SU-DHL-6 (cell line): ENCODE results near the gene KYAT1.

Experiments used
- CTCF ChIP-seq: fragments of 200-600 bp; sonication (generic); IDR thresholded peaks from one replicate; pipeline ENCODE4 v1.5.1; 2017; ENCODE audit warnings: antibody characterized with exemption, mild to moderate bottlenecking, low read length, moderate library complexity; ENCODE audit not compliant: insufficient read depth, poor library complexity, severe bottlenecking
- EZH2phosphoT487 ChIP-seq: fragments of 200-600 bp; sonication (generic), shearing (Covaris generic); conservative IDR thresholded peaks from 2 replicates; pipeline ENCODE4 v1.6.1; 2018; ENCODE audit warnings: mild to moderate bottlenecking, antibody characterized with exemption, low read length, moderate library complexity, mixed read lengths

DNA sequence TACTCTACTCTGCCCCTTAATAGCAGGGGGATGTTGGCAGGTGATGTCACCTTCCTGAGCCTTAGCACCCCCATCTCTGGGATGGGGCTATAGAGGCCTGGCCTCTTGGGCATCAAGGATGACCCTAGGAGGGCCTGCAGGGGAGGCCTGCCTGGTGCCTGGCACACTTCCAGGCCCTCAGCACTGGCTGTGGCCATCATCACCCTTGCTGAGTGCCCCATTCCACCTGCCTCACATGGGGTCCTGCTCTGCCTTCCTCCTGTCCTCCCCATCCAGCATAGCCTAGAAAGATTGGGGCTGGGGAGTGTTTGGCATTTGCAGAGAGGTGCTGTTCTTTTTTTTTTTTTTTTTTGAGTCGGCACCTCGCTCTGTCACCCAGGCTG, 21.3 kb upstream of the KYAT1 start:
- TF ChIP-seq CTCF (no peak), EZH2phosphoT487 (no peak)
